GM19239 (cell line): Measurements from ENCODE around the gene ALKBH4.
"Not testable (repeated sequence)": the region's sequence is repeated elsewhere in the genome, so short reads cannot be mapped to it uniquely, and the experiment has no call there.

Experiments used
- DNase-seq: peaks from one replicate; pipeline ENCODE4 v3.0.0; 2011; ENCODE audit warnings: low spot score; ENCODE audit not compliant: insufficient read length
- FAIRE-seq: peaks from 2 replicates; lab custom pipeline; 2011; peaks lifted over from hg19 to GRCh38; lab: Jason Lieb, UNC

Gene ALKBH4

GRCh38 chr7:102410123-102410522, 54.5 kb downstream of the ALKBH4 start:
- FAIRE-seq (no peak), DNase-seq (no peak)

- DNase-seq (no peak), FAIRE-seq (no peak)
These were observed 55.3 kb downstream of the ALKBH4 start for GRCh38 chr7:102409340-102409739.

DNA sequence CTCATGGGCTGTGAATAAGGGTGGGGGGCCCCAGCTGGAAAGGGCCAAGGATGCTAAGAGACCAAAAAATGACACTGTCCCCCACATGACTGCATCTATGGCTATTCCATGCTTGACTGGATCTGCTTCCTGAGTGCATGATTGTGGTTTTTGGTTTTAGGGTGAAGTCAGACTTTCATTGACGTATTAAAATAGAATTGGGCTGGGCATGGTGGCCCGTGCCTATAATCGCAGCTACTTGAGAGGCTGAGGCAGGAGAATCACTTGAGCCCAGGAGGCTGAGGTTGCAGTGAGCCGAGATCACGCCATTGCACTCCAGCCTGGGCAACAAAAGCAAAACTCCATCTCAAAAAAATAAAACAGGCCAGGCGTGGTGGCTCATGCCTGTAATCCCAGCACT, 56.1 kb downstream of the ALKBH4 start:
- FAIRE-seq, DNase-seq: not testable (repeated sequence)

GRCh38 chr7:102407910-102408309, 56.8 kb downstream of the ALKBH4 start:
- DNase-seq (no peak), FAIRE-seq (no peak)
